IMR-90 (cell line): ENCODE data around the gene MRPS9. TPM values are rescaled to one million over a fixed set of nuclear protein-coding genes. Genes with fewer than 3 reads are reported as not detected.
A peak's percentile ranks its signal among the peaks of the same experiment; 100 is the strongest.

Source experiments
- ATAC-seq: fragments of 200-7000 bp; cut with Tn5 transposase; 2 replicates; pipeline ENCODE4 v1.9.1; 2020; ENCODE audit warnings: low read depth, mild to moderate bottlenecking, moderate library complexity
- BruUV-seq: library from RNA; stranded (reverse); fragments of 400-500 nt; replicated peaks from 2 replicates; lab custom pipeline; 2021; lab: Mats Ljungman, UMichigan
- CTCF ChIA-PET: fragments of 300-600 bp; formaldehyde crosslinking; extraction: SDS; loops from one replicate; lab custom pipeline; 2021; ENCODE audit warnings: antibody characterized with exemption; lab: Yijun Ruan, JAX
- POLR2A ChIA-PET: fragments of 300-600 bp; sonication (Branson Sonifier 250); formaldehyde crosslinking; loops from one replicate; lab custom pipeline; 2022; ENCODE audit warnings: antibody characterized with exemption; ENCODE audit not compliant: unreplicated experiment; lab: Charles Lee
- DNase-seq: peaks from one replicate; pipeline ENCODE4 v3.0.0; 2013
- H2AFZ ChIP-seq: replicated peaks from 2 replicates; pipeline ENCODE3; 2013; ENCODE audit warnings: low read length, mild to moderate bottlenecking; ENCODE audit not compliant: poor library complexity
- H2AK5ac ChIP-seq: 2 replicates; pipeline ENCODE4 v1.6.1; 2013; ENCODE audit warnings: low read depth, low read length, inconsistent platforms
- H2AK9ac ChIP-seq: replicated peaks from 2 replicates; pipeline ENCODE3; 2013; ENCODE audit warnings: mild to moderate bottlenecking, low read depth, low read length, moderate library complexity; ENCODE audit not compliant: poor library complexity
- H2BK120ac ChIP-seq: 2 replicates; pipeline ENCODE4 v1.6.1; 2013; ENCODE audit warnings: low read depth, low read length, inconsistent platforms
- H2BK15ac ChIP-seq: 3 replicates; pipeline ENCODE4 v1.6.1; 2013; ENCODE audit warnings: low read depth, low read length, inconsistent platforms
- H2BK20ac ChIP-seq: 2 replicates; pipeline ENCODE4 v1.6.1; 2013; ENCODE audit warnings: low read depth, mild to moderate bottlenecking, inconsistent platforms, low read length, moderate library complexity
- H2BK5ac ChIP-seq: 2 replicates; pipeline ENCODE4 v1.6.1; 2013; ENCODE audit warnings: mild to moderate bottlenecking, low read depth, low read length, inconsistent platforms; ENCODE audit not compliant: poor library complexity, severe bottlenecking
- H3K14ac ChIP-seq: replicated peaks from 2 replicates; pipeline ENCODE4 v1.6.1; 2013; ENCODE audit warnings: low read depth, low read length, inconsistent platforms
- H3K18ac ChIP-seq: 2 replicates; pipeline ENCODE4 v1.6.1; 2013; ENCODE audit warnings: low read depth, low read length, control low read depth
- H3K23ac ChIP-seq: 2 replicates; pipeline ENCODE4 v1.6.1; 2013; ENCODE audit warnings: low read depth, low read length, inconsistent platforms
- H3K27ac ChIP-seq: 2 replicates; pipeline ENCODE4 v1.5.1; 2013; ENCODE audit warnings: mild to moderate bottlenecking, control low read depth, low read length; ENCODE audit not compliant: insufficient read depth
- H3K27me3 ChIP-seq: 2 replicates; pipeline ENCODE4 v1.6.1; 2013; ENCODE audit warnings: low read length; ENCODE audit not compliant: control insufficient read depth, insufficient read depth
- H3K36me3 ChIP-seq: 2 replicates; pipeline ENCODE4 v1.6.1; 2013; ENCODE audit warnings: low read length, mixed read lengths; ENCODE audit not compliant: control insufficient read depth, insufficient read depth
- H3K4ac ChIP-seq: 2 replicates; pipeline ENCODE4 v1.6.1; 2013; ENCODE audit warnings: low read depth, low read length, inconsistent platforms
- H3K4me1 ChIP-seq: 2 replicates; pipeline ENCODE4 v1.6.1; 2013; ENCODE audit warnings: low read length, mixed read lengths; ENCODE audit not compliant: control insufficient read depth, insufficient read depth
- H3K4me2 ChIP-seq: 2 replicates; pipeline ENCODE4 v1.6.1; 2013; ENCODE audit warnings: low read depth, mild to moderate bottlenecking, control low read depth, low read length, moderate library complexity
- H3K4me3 ChIP-seq: 2 replicates; pipeline ENCODE4 v1.5.1; 2013; ENCODE audit warnings: low read depth, mild to moderate bottlenecking, control low read depth, low read length, moderate library complexity; ENCODE audit not compliant: insufficient read depth
- H3K56ac ChIP-seq: 2 replicates; pipeline ENCODE4 v1.6.1; 2013; ENCODE audit warnings: low read length, inconsistent platforms; ENCODE audit not compliant: insufficient read depth; ENCODE audit errors: extremely low read depth
- H3K79me1 ChIP-seq, 2 experiments: 2 replicates each; pipeline ENCODE4 v1.6.1; 2013; ENCODE audit warnings: low read length in 2 of 2, inconsistent platforms in 1 of 2, low read depth in 1 of 2
- H3K9ac ChIP-seq: 2 replicates; pipeline ENCODE4 v1.6.1; 2013; ENCODE audit warnings: low read depth, low read length, control low read depth
- H3K9me1 ChIP-seq: 2 replicates; pipeline ENCODE4 v1.6.1; 2013; ENCODE audit warnings: low read length, inconsistent platforms; ENCODE audit not compliant: insufficient read depth
- H3K9me3 ChIP-seq: 2 replicates; pipeline ENCODE4 v1.6.1; 2013; ENCODE audit warnings: low read length; ENCODE audit not compliant: control insufficient read depth, insufficient read depth
- H4K20me1 ChIP-seq: 2 replicates; pipeline ENCODE4 v1.6.1; 2013; ENCODE audit warnings: low read length, inconsistent platforms; ENCODE audit not compliant: insufficient read depth
- H4K5ac ChIP-seq: 2 replicates; pipeline ENCODE4 v1.6.1; 2013; ENCODE audit warnings: mild to moderate bottlenecking, low read depth, low read length, control low read depth
- H4K8ac ChIP-seq, 2 experiments: 2 replicates each; pipeline ENCODE4 v1.6.1; 2013; ENCODE audit warnings: low read depth in 2 of 2, low read length in 2 of 2, control low read depth in 1 of 2, inconsistent platforms in 1 of 2
- H4K91ac ChIP-seq: 2 replicates; pipeline ENCODE4 v1.6.1; 2013; ENCODE audit warnings: low read depth, low read length, inconsistent platforms; ENCODE audit not compliant: insufficient read depth
- CEBPB ChIP-seq: IDR thresholded peaks from 2 replicates; pipeline ENCODE4 v1.6.1; 2012; ENCODE audit warnings: low read depth, low read length, improper control_type of control experiment
- USF2 ChIP-seq: fragments of 150-350 bp; IDR thresholded peaks from 2 replicates; pipeline ENCODE4 v1.6.1; 2017; ENCODE audit warnings: mild to moderate bottlenecking, antibody characterized with exemption, low read length, low read depth
- WGBS, 2 experiments: methylation state at CpG; one replicate each; pipeline versions ENCODE4 v1.1.5 to v1.1.7; 2013; ENCODE audit warnings: missing lambda C conversion rate in 2 of 2; ENCODE audit not compliant: insufficient read length in 1 of 2; ENCODE audit errors: extremely low coverage in 2 of 2; 5-methylcytosine and 5-hydroxymethylcytosine counted together
- dilution Hi-C: fragments of 300-500 bp; cut with HindIII; formaldehyde crosslinking; loops from one replicate; pipeline ENCODE4 v1.14.3; 2018; ENCODE audit warnings: low sequenced_read_pairs; ENCODE audit not compliant: unreplicated experiment
- in situ Hi-C: fragments of 300-500 bp; cut with MboI; formaldehyde crosslinking; loops from 3 replicates; pipeline ENCODE4 v1.14.3; 2019; ENCODE audit warnings: low sequenced_read_pairs, inconsistent platforms, mixed read lengths
- intact Hi-C: fragments of 100-400 bp; cut with micrococcal nuclease; formaldehyde crosslinking; loops from 2 replicates; pipeline ENCODE4 v1.10.0; 2022
- polyA plus RNA-seq, 3 experiments: library from polyadenylated mRNA; depleted of rRNA; stranded (reverse); fragments of >200 nt; gene quantifications; 2 replicates each; pipeline ENCODE4 v1.2.3, GENCODE V29; 2012; ENCODE audit warnings: low replicate concordance in 1 of 3
- total RNA-seq: library from RNA; depleted of rRNA; stranded (reverse); fragments of >200 nt; gene quantifications from 2 replicates; pipeline ENCODE4 v1.2.3, GENCODE V29; 2012
- TF ChIP-seq, protein P1 (sequence below): conservative IDR thresholded peaks from 2 replicates; pipeline ENCODE4 v1.5.1; 2012; ENCODE audit warnings: mild to moderate bottlenecking, low read depth, low read length, improper control_type of control experiment

MRPS9 gene
- total and polyA plus RNA-seq, 2 of the 4 experiments (the other 2 are of a cell fraction), result 20.6 to 27.7 TPM

DNA sequence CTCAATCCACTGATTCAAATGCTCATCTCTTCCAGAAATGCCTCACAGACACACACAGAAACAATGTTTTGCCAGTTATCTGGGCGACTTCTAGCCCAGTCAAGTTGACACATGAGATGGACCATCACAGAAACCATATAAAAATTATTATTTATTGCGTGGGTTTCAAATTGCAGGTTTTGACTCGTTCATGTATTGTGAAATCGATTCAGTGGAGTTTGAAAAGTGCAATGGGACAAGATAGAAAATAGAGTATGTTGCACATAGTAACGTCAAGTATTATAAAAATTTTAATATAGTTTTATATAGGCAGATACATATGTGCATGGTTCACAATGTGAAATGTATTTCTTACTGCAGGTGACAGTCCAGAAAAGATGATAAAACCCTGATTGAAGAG, 100.8 kb downstream of the MRPS9 start:
- no peaks in the 10 kb centered on the region for H3K79me1 ChIP-seq
- dilution Hi-C loops, result no loop called here
- no peak overlapping the region for H4K8ac ChIP-seq
- BruUV-seq, result no TSS peak
- H3K14ac ChIP-seq, result no peak overlapping the region
- CTCF ChIA-PET, result no interaction called here
- H4K5ac ChIP-seq, result no peak overlapping the region
- H3K9me3 ChIP-seq, result no peaks in the 10 kb centered on the region
- no peak overlapping the region for H3K27ac ChIP-seq
- no peak overlapping the region for H3K56ac ChIP-seq
- no peaks in the 10 kb centered on the region for H3K4me1 ChIP-seq
- no CpG with 5 or more reads among the region's 5 CpGs for WGBS, 2 experiments
- no peak overlapping the region for H2AK5ac ChIP-seq
- H4K20me1 ChIP-seq, result no peaks in the 10 kb centered on the region
- peaks cover 31% of the 10 kb centered on the region for H3K27me3 ChIP-seq
- intact Hi-C loops, result no loop called here
- TF ChIP-seq CEBPB (peak; percentile 38; the same call in 1 of the 2 replicates), USF2 (no peak)
- TF ChIP-seq, protein P1, sequence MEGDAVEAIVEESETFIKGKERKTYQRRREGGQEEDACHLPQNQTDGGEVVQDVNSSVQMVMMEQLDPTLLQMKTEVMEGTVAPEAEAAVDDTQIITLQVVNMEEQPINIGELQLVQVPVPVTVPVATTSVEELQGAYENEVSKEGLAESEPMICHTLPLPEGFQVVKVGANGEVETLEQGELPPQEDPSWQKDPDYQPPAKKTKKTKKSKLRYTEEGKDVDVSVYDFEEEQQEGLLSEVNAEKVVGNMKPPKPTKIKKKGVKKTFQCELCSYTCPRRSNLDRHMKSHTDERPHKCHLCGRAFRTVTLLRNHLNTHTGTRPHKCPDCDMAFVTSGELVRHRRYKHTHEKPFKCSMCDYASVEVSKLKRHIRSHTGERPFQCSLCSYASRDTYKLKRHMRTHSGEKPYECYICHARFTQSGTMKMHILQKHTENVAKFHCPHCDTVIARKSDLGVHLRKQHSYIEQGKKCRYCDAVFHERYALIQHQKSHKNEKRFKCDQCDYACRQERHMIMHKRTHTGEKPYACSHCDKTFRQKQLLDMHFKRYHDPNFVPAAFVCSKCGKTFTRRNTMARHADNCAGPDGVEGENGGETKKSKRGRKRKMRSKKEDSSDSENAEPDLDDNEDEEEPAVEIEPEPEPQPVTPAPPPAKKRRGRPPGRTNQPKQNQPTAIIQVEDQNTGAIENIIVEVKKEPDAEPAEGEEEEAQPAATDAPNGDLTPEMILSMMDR, result no peak
- H2BK5ac ChIP-seq, result no peak overlapping the region
- no peak overlapping the region for H3K4me3 ChIP-seq
- no peak overlapping the region for H2AK9ac ChIP-seq
- H3K18ac ChIP-seq, result no peak overlapping the region
- no peak overlapping the region for H3K4me2 ChIP-seq
- POLR2A ChIA-PET, result no interaction called here
- H2AFZ ChIP-seq, result no peak overlapping the region
- DNase-seq (no peak), ATAC-seq (no peak)
- no peak overlapping the region for H2BK15ac ChIP-seq
- H4K91ac ChIP-seq, result no peak overlapping the region
- H3K36me3 ChIP-seq, result no peaks in the 10 kb centered on the region
- no peak overlapping the region for H3K23ac ChIP-seq
- in situ Hi-C loops, result no loop called here
- no peaks in the 10 kb centered on the region for H3K9me1 ChIP-seq
- H2BK120ac ChIP-seq, result no peak overlapping the region
- no peak overlapping the region for H3K4ac ChIP-seq
- no peak overlapping the region for H3K9ac ChIP-seq
- no peak overlapping the region for H2BK20ac ChIP-seq
